RWPE2 (cell line): ENCODE results near the gene HESX1.

Source experiments
- ATAC-seq: fragments of 200-7000 bp; cut with Tn5 transposase; 3 replicates; pipeline ENCODE4 v1.9.1; 2021; ENCODE audit warnings: low read depth
- DNase-seq: peaks from one replicate; pipeline ENCODE4 v3.0.0-alpha.2; 2020; ENCODE audit warnings: low spot score
- H3K27ac ChIP-seq: fragments of 450-650 bp; 2 replicates; pipeline ENCODE4 v1.5.1; 2017; ENCODE audit warnings: mild to moderate bottlenecking; ENCODE audit not compliant: poor library complexity, severe bottlenecking
- H3K27me3 ChIP-seq: fragments of 250-450 bp; sonication (Bioruptor Pico); 2 replicates; pipeline ENCODE4 v1.5.1; 2021; ENCODE audit warnings: mild to moderate bottlenecking, moderate library complexity; ENCODE audit not compliant: insufficient read depth, poor library complexity, severe bottlenecking
- H3K36me3 ChIP-seq: fragments of 250-450 bp; sonication (Bioruptor Pico); 2 replicates; pipeline ENCODE4 v1.5.1; 2020; ENCODE audit warnings: low read depth, mild to moderate bottlenecking, moderate library complexity
- H3K4me1 ChIP-seq: fragments of 250-450 bp; sonication (Bioruptor Pico); 2 replicates; pipeline ENCODE4 v1.5.1; 2021; ENCODE audit warnings: mild to moderate bottlenecking, moderate library complexity; ENCODE audit not compliant: insufficient read depth, poor library complexity, severe bottlenecking
- H3K4me3 ChIP-seq: fragments of 250-450 bp; sonication (Bioruptor Pico); 2 replicates; pipeline ENCODE4 v1.5.1; 2021; ENCODE audit warnings: mild to moderate bottlenecking, moderate library complexity; ENCODE audit not compliant: severe bottlenecking
- H3K9me3 ChIP-seq: fragments of 250-450 bp; sonication (Bioruptor Pico); 2 replicates; pipeline ENCODE4 v1.5.1; 2021; ENCODE audit warnings: mild to moderate bottlenecking, moderate library complexity; ENCODE audit not compliant: severe bottlenecking
- TF ChIP-seq, protein P1 (sequence below): fragments of 450-650 bp; IDR thresholded peaks from one replicate; pipeline ENCODE4 v1.5.1; 2017; ENCODE audit warnings: mild to moderate bottlenecking, moderate library complexity; ENCODE audit not compliant: poor library complexity, severe bottlenecking

Gene HESX1

GRCh38 chr3:57164657-57165573 is 34.9 kb downstream of the HESX1 start, which contains the start of gene IL17RD:
IL17RD (minus strand) TSS chr3:57165353; CDS start chr3:57165286, 67 bp downstream.
- H3K27me3 ChIP-seq, result no peaks in the 10 kb centered on the region
- ATAC-seq, result peak; percentile 72
- no peaks in the 10 kb centered on the region for H3K4me1 ChIP-seq
- no peak within 1 kb of the TSS for H3K27ac ChIP-seq
- no peaks in the 10 kb centered on the region for H3K9me3 ChIP-seq
- TF ChIP-seq, protein P1, sequence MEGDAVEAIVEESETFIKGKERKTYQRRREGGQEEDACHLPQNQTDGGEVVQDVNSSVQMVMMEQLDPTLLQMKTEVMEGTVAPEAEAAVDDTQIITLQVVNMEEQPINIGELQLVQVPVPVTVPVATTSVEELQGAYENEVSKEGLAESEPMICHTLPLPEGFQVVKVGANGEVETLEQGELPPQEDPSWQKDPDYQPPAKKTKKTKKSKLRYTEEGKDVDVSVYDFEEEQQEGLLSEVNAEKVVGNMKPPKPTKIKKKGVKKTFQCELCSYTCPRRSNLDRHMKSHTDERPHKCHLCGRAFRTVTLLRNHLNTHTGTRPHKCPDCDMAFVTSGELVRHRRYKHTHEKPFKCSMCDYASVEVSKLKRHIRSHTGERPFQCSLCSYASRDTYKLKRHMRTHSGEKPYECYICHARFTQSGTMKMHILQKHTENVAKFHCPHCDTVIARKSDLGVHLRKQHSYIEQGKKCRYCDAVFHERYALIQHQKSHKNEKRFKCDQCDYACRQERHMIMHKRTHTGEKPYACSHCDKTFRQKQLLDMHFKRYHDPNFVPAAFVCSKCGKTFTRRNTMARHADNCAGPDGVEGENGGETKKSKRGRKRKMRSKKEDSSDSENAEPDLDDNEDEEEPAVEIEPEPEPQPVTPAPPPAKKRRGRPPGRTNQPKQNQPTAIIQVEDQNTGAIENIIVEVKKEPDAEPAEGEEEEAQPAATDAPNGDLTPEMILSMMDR, result no peak
- peak within 1 kb of the TSS; percentile 53 for H3K4me3 ChIP-seq
- peak; percentile 81 for DNase-seq
- H3K36me3 ChIP-seq, result no peaks in the 10 kb centered on the region

DNA sequence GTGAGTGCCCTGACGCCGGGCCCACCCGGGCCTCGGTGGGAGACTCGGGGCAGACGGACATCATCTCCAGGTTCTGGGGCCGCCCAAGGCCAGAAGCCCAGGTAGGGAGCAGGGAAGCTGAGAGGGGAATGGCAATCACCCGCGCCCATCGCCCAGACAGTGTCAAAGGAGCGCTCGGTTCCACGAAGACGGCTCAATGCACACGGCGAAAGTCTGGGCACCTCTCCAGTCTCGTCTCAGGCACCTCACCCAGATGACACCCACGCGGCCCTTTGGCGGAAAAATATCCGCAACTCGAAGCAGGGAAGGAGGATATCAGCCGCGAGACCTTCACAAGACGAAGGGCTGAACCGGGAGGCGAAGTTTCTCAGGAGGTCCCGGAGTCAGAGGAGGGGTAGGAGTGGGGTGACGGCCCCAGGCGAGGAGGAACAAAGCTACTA is 35.5 kb downstream of the HESX1 start:
- Histone ChIP-seq H3K36me3 (no peaks in the 10 kb centered on the region), H3K4me3 (peak overlapping the region; percentile 53), H3K9me3 (no peaks in the 10 kb centered on the region), H3K27me3 (no peaks in the 10 kb centered on the region), H3K4me1 (no peaks in the 10 kb centered on the region), H3K27ac (no peak overlapping the region)
- TF ChIP-seq, protein P1, result no peak
- DNase-seq (no peak), ATAC-seq (peak; percentile 30)

DNA sequence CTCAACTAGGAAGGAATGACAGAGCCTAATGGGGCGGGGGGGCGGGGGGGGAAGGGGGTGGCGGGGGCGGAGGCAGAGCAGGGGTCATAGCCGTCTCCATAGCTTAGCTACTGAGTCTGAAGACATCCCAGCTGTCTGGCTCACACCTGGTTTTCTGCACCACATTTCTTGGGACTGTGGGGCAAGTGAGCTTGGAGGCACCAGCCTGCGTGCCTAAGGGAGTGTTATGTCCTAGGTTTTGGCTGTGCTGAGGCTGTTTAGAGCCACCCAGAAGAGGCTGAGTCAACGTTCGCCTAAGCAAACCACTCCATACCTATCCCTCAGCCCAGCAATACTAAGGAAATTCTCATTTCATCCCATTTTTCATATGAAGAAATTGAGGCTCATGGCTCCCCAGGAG is 36.0 kb downstream of the HESX1 start:
- H3K27ac ChIP-seq, result no peak overlapping the region
- no peaks in the 10 kb centered on the region for H3K9me3 ChIP-seq
- no peak for DNase-seq
- no peaks in the 10 kb centered on the region for H3K4me1 ChIP-seq
- TF ChIP-seq, protein P1, result no peak
- H3K27me3 ChIP-seq, result no peaks in the 10 kb centered on the region
- ATAC-seq, result no peak
- H3K36me3 ChIP-seq, result no peaks in the 10 kb centered on the region
- no peak overlapping the region for H3K4me3 ChIP-seq

DNA sequence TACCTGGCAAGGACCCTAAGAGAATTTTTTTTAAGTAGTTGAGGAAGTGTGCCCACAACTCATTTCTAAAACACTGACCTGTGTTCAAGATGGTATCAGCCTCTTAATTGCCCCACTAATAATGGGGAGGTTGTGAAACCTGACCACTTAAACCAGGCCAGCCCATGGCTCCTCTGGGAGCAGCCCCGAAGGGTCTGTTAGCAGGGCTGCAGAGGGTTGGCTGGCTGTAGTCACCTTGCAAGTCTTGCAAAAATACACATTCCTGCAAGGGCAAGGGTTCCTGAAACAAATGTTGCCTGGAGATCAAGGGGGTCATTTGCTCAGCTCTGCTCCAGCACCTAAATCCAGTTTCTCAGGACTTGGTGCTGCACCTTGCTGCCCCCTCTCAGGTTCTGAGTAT is 37.9 kb downstream of the HESX1 start:
- Histone ChIP-seq H3K27ac (no peak overlapping the region), H3K4me1 (no peaks in the 10 kb centered on the region), H3K36me3 (no peaks in the 10 kb centered on the region), H3K9me3 (no peaks in the 10 kb centered on the region), H3K4me3 (no peak overlapping the region), H3K27me3 (no peaks in the 10 kb centered on the region)
- ATAC-seq (no peak), DNase-seq (no peak)
- TF ChIP-seq, protein P1, result no peak
